GM23338 (cell line): ENCODE results near the gene RIOK1. TPM values are rescaled to one million over a fixed set of nuclear protein-coding genes. Genes with fewer than 3 reads are reported as not detected.

Experiments
- ATAC-seq: fragments of 200-7000 bp; cut with Tn5 transposase; 3 replicates; pipeline ENCODE4 v1.9.1; 2020
- DNase-seq: peaks from one replicate; pipeline ENCODE4 v3.0.0-alpha.2; 2015; ENCODE audit warnings: low spot score
- H2AFZ ChIP-seq: fragments of 200-600 bp; sonication (generic); 2 replicates; pipeline ENCODE4 v1.8.0; 2016; ENCODE audit warnings: antibody characterized with exemption, mild to moderate bottlenecking, moderate library complexity
- H3F3A ChIP-seq: fragments of 200-600 bp; sonication (generic); replicated peaks from 2 replicates; pipeline ENCODE4 v1.8.0; 2017; ENCODE audit warnings: antibody characterized with exemption, mixed run types, low read depth
- H3K27ac ChIP-seq: fragments of 200-600 bp; sonication (generic); 2 replicates; pipeline ENCODE4 v1.6.1; 2016; ENCODE audit warnings: low read depth
- H3K27me3 ChIP-seq: fragments of 200-600 bp; sonication (generic); 2 replicates; pipeline ENCODE4 v1.8.0; 2016; ENCODE audit warnings: mild to moderate bottlenecking, mixed run types, moderate library complexity; ENCODE audit not compliant: insufficient read depth
- H3K36me3 ChIP-seq: fragments of 200-600 bp; sonication (generic); 2 replicates; pipeline ENCODE4 v1.8.0; 2016; ENCODE audit warnings: mild to moderate bottlenecking; ENCODE audit not compliant: insufficient read depth
- H3K4me1 ChIP-seq: fragments of 200-600 bp; sonication (generic); 2 replicates; pipeline ENCODE4 v1.8.0; 2016; ENCODE audit warnings: mild to moderate bottlenecking, moderate library complexity; ENCODE audit not compliant: insufficient read depth
- H3K4me2 ChIP-seq: fragments of 200-600 bp; sonication (generic); 2 replicates; pipeline ENCODE4 v1.7.1; 2017; ENCODE audit warnings: mixed run types
- H3K4me3 ChIP-seq: fragments of 200-600 bp; sonication (generic); 2 replicates; pipeline ENCODE4 v1.6.1; 2016; ENCODE audit warnings: mixed run types
- H3K79me2 ChIP-seq: fragments of 200-600 bp; sonication (generic); replicated peaks from 2 replicates; pipeline ENCODE4 v1.8.0; 2017; ENCODE audit warnings: mild to moderate bottlenecking; ENCODE audit not compliant: insufficient read depth
- H3K9me2 ChIP-seq: fragments of 200-600 bp; sonication (generic); 2 replicates; pipeline ENCODE4 v1.8.0; 2017; ENCODE audit not compliant: insufficient read depth
- H4K20me1 ChIP-seq: fragments of 200-600 bp; sonication (generic); replicated peaks from 2 replicates; pipeline ENCODE4 v1.8.0; 2017; ENCODE audit warnings: mild to moderate bottlenecking; ENCODE audit not compliant: insufficient read depth
- H3K27ac Mint-ChIP-seq: 2 replicates; pipeline ENCODE4 v1.8.0; 2020; ENCODE audit warnings: inconsistent platforms, mild to moderate bottlenecking, moderate library complexity, mixed read lengths
- H3K27me3 Mint-ChIP-seq: 3 replicates; pipeline ENCODE4 v1.8.0; 2022; ENCODE audit warnings: low read depth, mild to moderate bottlenecking, moderate library complexity, mixed read lengths, inconsistent platforms; ENCODE audit not compliant: insufficient read depth, poor library complexity
- H3K36me3 Mint-ChIP-seq: 3 replicates; pipeline ENCODE4 v1.8.0; 2021; ENCODE audit warnings: low read depth, mild to moderate bottlenecking, inconsistent platforms, moderate library complexity, mixed read lengths
- H3K4me1 Mint-ChIP-seq: 3 replicates; pipeline ENCODE4 v1.8.0; 2020; ENCODE audit warnings: mild to moderate bottlenecking, inconsistent platforms, mixed read lengths
- H3K4me3 Mint-ChIP-seq: 3 replicates; pipeline ENCODE4 v1.8.0; 2021; ENCODE audit warnings: moderate library complexity, mild to moderate bottlenecking, inconsistent platforms, mixed read lengths
- H3K9me3 Mint-ChIP-seq: 3 replicates; pipeline ENCODE4 v1.8.0; 2020; ENCODE audit warnings: moderate library complexity, mild to moderate bottlenecking, inconsistent platforms, mixed read lengths
- CREB1 ChIP-seq: fragments of 250-450 bp; sonication (Bioruptor Pico); IDR thresholded peaks from 2 replicates; pipeline ENCODE4 v1.5.0; 2020; ENCODE audit warnings: low read depth, mild to moderate bottlenecking, moderate library complexity
- EZH2 ChIP-seq: fragments of 200-600 bp; sonication (generic); IDR thresholded peaks from one replicate; pipeline ENCODE4 v1.8.0; 2017; ENCODE audit warnings: antibody characterized with exemption, mild to moderate bottlenecking, low read depth; ENCODE audit not compliant: unreplicated experiment
- EZH2phosphoT487 ChIP-seq: fragments of 200-600 bp; sonication (generic); IDR thresholded peaks from one replicate; pipeline ENCODE4 v1.8.1; 2018; ENCODE audit warnings: antibody characterized with exemption; ENCODE audit not compliant: unreplicated experiment
- JUNB ChIP-seq: IDR thresholded peaks from one replicate; pipeline ENCODE4 v1.6.1; 2016; ENCODE audit warnings: antibody characterized with exemption; ENCODE audit not compliant: unreplicated experiment
- NANOG ChIP-seq: IDR thresholded peaks from 2 replicates; pipeline ENCODE4 v1.6.1; 2016; ENCODE audit warnings: antibody characterized with exemption, borderline replicate concordance
- POLR2AphosphoS5 ChIP-seq: IDR thresholded peaks from 2 replicates; pipeline ENCODE4 v1.6.1; 2016; ENCODE audit warnings: antibody characterized with exemption, low read depth
- STAT1 ChIP-seq: IDR thresholded peaks from one replicate; pipeline ENCODE4 v1.6.1; 2016; ENCODE audit warnings: antibody characterized with exemption; ENCODE audit not compliant: unreplicated experiment
- ZNF114 ChIP-seq: fragments of 250-450 bp; sonication (Bioruptor Pico); IDR thresholded peaks from 2 replicates; pipeline ENCODE4 v1.5.0; 2020; ENCODE audit warnings: mild to moderate bottlenecking, moderate library complexity
- ZNF331 ChIP-seq: fragments of 250-450 bp; sonication (Bioruptor Pico); IDR thresholded peaks from 2 replicates; pipeline ENCODE4 v1.5.0; 2020; ENCODE audit warnings: low read depth, mild to moderate bottlenecking, moderate library complexity
- polyA plus RNA-seq: library from polyadenylated mRNA; unstranded; fragments of >200 nt; fragmentation: Nextera tagmentation; extraction: Ambion mirVana; gene quantifications from 2 replicates; pipeline ENCODE4 v1.2.1, GENCODE V29; 2016
- total RNA-seq: library from RNA; depleted of rRNA; stranded (reverse); fragments of >200 nt; shearing (Covaris generic); gene quantifications from 2 replicates; pipeline ENCODE4 v1.2.3, GENCODE V29; 2014
- TF ChIP-seq, protein P1 (sequence below): IDR thresholded peaks from 2 replicates; pipeline ENCODE4 v1.6.1; 2016; ENCODE audit warnings: antibody characterized with exemption
- TF ChIP-seq, protein P2 (sequence below), 2 experiments: fragments of 200-600 bp in 1 of 2; sonication (generic) in 1 of 2; conservative IDR thresholded peaks; 2 replicates each; pipeline versions ENCODE4 v1.5.1 to v1.6.1; 2016 to 2017; ENCODE audit warnings: antibody characterized with exemption in 2 of 2, low read depth in 2 of 2, mild to moderate bottlenecking in 2 of 2, moderate library complexity in 1 of 2
- TF ChIP-seq, protein P3 (sequence below): IDR thresholded peaks from one replicate; pipeline ENCODE4 v1.6.1; 2018; ENCODE audit warnings: antibody characterized with exemption; ENCODE audit not compliant: unreplicated experiment
- TF ChIP-seq, protein P4 (sequence below): fragments of 250-450 bp; sonication (Bioruptor Pico); IDR thresholded peaks from 2 replicates; pipeline ENCODE4 v1.5.0; 2020; ENCODE audit warnings: mild to moderate bottlenecking, moderate library complexity

The RIOK1 gene
- total and polyA plus RNA-seq, 2 experiments from 2014 or later = 15.5 to 34.3 TPM

DNA sequence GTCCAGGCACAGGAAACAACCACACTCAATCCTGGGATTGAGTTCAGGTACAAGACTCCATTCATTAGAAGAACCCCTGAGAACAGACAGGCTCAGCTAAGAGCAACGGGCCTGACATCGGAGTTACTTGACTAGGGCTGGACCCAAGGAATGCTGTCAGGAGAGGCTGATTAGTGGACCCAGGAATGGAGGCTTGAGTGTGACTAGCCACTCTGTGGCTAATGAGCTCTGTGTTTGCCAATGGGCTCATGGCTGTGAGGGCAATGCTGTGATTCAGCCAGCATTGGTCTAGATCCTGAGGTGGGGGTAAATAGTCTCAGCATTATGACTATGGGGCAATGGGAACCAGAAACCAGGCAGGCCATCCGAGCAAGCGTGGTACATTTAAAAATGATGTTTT is 71.8 kb downstream of the RIOK1 start:
- 0 out of 3 replicates have a peak, but pooled peaks cover 6% of the 10 kb centered on the region for H3K36me3 Mint-ChIP-seq
- no peaks in the 10 kb centered on the region for H3K27me3 Mint-ChIP-seq
- H2AFZ ChIP-seq = no peak overlapping the region
- no peaks in the 10 kb centered on the region for H4K20me1 ChIP-seq
- H3K4me1 ChIP-seq = peaks cover 4% of the 10 kb centered on the region
- no peaks in the 10 kb centered on the region for H3K79me2 ChIP-seq
- DNase-seq (no peak), ATAC-seq (no peak)
- H3K9me2 ChIP-seq = 0 out of 2 replicates have a peak, but pooled peaks cover 3% of the 10 kb centered on the region
- H3K4me2 ChIP-seq = no peak overlapping the region
- no peak overlapping the region for H3K4me3 Mint-ChIP-seq
- no peak overlapping the region for H3K4me3 ChIP-seq
- H3K27me3 ChIP-seq = no peaks in the 10 kb centered on the region
- H3K4me1 Mint-ChIP-seq = peaks cover 4% of the 10 kb centered on the region; the same call in 2 of the 3 replicates
- H3F3A ChIP-seq = no peaks in the 10 kb centered on the region
- H3K27ac ChIP-seq = no peak overlapping the region
- H3K36me3 ChIP-seq = no peaks in the 10 kb centered on the region
- TF ChIP-seq NANOG (no peak), STAT1 (no peak), POLR2AphosphoS5 (no peak), EZH2 (no peak), EZH2phosphoT487 (no peak), CREB1 (CRISPR knock-in tag) (no peak), ZNF114 (CRISPR knock-in tag) (no peak), ZNF331 (CRISPR knock-in tag) (no peak), JUNB (no peak)
- TF ChIP-seq, protein P1, sequence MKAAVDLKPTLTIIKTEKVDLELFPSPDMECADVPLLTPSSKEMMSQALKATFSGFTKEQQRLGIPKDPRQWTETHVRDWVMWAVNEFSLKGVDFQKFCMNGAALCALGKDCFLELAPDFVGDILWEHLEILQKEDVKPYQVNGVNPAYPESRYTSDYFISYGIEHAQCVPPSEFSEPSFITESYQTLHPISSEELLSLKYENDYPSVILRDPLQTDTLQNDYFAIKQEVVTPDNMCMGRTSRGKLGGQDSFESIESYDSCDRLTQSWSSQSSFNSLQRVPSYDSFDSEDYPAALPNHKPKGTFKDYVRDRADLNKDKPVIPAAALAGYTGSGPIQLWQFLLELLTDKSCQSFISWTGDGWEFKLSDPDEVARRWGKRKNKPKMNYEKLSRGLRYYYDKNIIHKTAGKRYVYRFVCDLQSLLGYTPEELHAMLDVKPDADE = no peak
- TF ChIP-seq, protein P2, sequence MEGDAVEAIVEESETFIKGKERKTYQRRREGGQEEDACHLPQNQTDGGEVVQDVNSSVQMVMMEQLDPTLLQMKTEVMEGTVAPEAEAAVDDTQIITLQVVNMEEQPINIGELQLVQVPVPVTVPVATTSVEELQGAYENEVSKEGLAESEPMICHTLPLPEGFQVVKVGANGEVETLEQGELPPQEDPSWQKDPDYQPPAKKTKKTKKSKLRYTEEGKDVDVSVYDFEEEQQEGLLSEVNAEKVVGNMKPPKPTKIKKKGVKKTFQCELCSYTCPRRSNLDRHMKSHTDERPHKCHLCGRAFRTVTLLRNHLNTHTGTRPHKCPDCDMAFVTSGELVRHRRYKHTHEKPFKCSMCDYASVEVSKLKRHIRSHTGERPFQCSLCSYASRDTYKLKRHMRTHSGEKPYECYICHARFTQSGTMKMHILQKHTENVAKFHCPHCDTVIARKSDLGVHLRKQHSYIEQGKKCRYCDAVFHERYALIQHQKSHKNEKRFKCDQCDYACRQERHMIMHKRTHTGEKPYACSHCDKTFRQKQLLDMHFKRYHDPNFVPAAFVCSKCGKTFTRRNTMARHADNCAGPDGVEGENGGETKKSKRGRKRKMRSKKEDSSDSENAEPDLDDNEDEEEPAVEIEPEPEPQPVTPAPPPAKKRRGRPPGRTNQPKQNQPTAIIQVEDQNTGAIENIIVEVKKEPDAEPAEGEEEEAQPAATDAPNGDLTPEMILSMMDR (conservative IDR thresholded peaks at IDR 0.05; ENCODE audit: low read depth in 2 of 2) = no peak
- TF ChIP-seq, protein P3, sequence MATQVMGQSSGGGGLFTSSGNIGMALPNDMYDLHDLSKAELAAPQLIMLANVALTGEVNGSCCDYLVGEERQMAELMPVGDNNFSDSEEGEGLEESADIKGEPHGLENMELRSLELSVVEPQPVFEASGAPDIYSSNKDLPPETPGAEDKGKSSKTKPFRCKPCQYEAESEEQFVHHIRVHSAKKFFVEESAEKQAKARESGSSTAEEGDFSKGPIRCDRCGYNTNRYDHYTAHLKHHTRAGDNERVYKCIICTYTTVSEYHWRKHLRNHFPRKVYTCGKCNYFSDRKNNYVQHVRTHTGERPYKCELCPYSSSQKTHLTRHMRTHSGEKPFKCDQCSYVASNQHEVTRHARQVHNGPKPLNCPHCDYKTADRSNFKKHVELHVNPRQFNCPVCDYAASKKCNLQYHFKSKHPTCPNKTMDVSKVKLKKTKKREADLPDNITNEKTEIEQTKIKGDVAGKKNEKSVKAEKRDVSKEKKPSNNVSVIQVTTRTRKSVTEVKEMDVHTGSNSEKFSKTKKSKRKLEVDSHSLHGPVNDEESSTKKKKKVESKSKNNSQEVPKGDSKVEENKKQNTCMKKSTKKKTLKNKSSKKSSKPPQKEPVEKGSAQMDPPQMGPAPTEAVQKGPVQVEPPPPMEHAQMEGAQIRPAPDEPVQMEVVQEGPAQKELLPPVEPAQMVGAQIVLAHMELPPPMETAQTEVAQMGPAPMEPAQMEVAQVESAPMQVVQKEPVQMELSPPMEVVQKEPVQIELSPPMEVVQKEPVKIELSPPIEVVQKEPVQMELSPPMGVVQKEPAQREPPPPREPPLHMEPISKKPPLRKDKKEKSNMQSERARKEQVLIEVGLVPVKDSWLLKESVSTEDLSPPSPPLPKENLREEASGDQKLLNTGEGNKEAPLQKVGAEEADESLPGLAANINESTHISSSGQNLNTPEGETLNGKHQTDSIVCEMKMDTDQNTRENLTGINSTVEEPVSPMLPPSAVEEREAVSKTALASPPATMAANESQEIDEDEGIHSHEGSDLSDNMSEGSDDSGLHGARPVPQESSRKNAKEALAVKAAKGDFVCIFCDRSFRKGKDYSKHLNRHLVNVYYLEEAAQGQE = no peak
- TF ChIP-seq, protein P4, sequence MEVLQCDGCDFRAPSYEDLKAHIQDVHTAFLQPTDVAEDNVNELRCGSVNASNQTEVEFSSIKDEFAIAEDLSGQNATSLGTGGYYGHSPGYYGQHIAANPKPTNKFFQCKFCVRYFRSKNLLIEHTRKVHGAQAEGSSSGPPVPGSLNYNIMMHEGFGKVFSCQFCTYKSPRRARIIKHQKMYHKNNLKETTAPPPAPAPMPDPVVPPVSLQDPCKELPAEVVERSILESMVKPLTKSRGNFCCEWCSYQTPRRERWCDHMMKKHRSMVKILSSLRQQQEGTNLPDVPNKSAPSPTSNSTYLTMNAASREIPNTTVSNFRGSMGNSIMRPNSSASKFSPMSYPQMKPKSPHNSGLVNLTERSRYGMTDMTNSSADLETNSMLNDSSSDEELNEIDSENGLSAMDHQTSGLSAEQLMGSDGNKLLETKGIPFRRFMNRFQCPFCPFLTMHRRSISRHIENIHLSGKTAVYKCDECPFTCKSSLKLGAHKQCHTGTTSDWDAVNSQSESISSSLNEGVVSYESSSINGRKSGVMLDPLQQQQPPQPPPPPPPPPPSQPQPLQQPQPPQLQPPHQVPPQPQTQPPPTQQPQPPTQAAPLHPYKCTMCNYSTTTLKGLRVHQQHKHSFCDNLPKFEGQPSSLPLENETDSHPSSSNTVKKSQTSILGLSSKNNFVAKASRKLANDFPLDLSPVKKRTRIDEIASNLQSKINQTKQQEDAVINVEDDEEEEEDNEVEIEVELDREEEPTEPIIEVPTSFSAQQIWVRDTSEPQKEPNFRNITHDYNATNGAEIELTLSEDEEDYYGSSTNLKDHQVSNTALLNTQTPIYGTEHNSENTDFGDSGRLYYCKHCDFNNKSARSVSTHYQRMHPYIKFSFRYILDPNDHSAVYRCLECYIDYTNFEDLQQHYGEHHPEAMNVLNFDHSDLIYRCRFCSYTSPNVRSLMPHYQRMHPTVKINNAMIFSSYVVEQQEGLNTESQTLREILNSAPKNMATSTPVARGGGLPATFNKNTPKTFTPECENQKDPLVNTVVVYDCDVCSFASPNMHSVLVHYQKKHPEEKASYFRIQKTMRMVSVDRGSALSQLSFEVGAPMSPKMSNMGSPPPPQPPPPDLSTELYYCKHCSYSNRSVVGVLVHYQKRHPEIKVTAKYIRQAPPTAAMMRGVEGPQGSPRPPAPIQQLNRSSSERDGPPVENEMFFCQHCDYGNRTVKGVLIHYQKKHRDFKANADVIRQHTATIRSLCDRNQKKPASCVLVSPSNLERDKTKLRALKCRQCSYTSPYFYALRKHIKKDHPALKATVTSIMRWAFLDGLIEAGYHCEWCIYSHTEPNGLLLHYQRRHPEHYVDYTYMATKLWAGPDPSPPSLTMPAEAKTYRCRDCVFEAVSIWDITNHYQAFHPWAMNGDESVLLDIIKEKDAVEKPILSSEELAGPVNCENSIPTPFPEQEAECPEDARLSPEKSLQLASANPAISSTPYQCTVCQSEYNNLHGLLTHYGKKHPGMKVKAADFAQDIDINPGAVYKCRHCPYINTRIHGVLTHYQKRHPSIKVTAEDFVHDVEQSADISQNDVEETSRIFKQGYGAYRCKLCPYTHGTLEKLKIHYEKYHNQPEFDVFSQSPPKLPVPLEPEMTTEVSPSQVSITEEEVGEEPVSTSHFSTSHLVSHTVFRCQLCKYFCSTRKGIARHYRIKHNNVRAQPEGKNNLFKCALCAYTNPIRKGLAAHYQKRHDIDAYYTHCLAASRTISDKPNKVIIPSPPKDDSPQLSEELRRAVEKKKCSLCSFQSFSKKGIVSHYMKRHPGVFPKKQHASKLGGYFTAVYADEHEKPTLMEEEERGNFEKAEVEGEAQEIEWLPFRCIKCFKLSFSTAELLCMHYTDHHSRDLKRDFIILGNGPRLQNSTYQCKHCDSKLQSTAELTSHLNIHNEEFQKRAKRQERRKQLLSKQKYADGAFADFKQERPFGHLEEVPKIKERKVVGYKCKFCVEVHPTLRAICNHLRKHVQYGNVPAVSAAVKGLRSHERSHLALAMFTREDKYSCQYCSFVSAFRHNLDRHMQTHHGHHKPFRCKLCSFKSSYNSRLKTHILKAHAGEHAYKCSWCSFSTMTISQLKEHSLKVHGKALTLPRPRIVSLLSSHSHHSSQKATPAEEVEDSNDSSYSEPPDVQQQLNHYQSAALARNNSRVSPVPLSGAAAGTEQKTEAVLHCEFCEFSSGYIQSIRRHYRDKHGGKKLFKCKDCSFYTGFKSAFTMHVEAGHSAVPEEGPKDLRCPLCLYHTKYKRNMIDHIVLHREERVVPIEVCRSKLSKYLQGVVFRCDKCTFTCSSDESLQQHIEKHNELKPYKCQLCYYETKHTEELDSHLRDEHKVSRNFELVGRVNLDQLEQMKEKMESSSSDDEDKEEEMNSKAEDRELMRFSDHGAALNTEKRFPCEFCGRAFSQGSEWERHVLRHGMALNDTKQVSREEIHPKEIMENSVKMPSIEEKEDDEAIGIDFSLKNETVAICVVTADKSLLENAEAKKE = no peak
- H3K9me3 Mint-ChIP-seq = peaks cover 6% of the 10 kb centered on the region; the same call in 1 of the 3 replicates
- peak overlapping the region; percentile 45; the same call in 1 of the 2 replicates for H3K27ac Mint-ChIP-seq
